HepG2 (cell line): ENCODE results near the gene NPHS1. TPM values are rescaled to one million over a fixed set of nuclear protein-coding genes. Genes with fewer than 3 reads are reported as not detected.

ENCODE experiments used
- HNRNPL ChIP-seq: fragments of 200-400 bp; formaldehyde crosslinking; IDR thresholded peaks from 2 replicates; pipeline ENCODE4 v1.6.1; 2017; ENCODE audit warnings: mild to moderate bottlenecking, low read depth, low read length
- IKZF4 ChIP-seq: sonication (generic); formaldehyde crosslinking; IDR thresholded peaks from 2 replicates; pipeline ENCODE4 v1.5.1; 2020; ENCODE audit warnings: borderline replicate concordance, mild to moderate bottlenecking, low read depth, missing genetic modification reagents; ENCODE audit errors: not compliant biosample characterization
- IRF9 ChIP-seq: sonication (generic); formaldehyde crosslinking; IDR thresholded peaks from 2 replicates; pipeline ENCODE4 v1.8.0; 2022; ENCODE audit warnings: missing genetic modification reagents, mild to moderate bottlenecking, borderline replicate concordance
- SAP130 ChIP-seq: IDR thresholded peaks from 2 replicates; pipeline ENCODE4 v1.6.1; 2016; ENCODE audit warnings: low read depth
- ZBTB38 ChIP-seq: sonication (generic); formaldehyde crosslinking; IDR thresholded peaks from 2 replicates; pipeline ENCODE4 v1.5.1; 2020; ENCODE audit warnings: mild to moderate bottlenecking, missing genetic modification reagents
- ZNF263 ChIP-seq: sonication (generic); formaldehyde crosslinking; IDR thresholded peaks from 2 replicates; pipeline ENCODE4 v1.4.0; 2020; ENCODE audit warnings: missing genetic modification reagents
- ZNF687 ChIP-seq: sonication (generic); formaldehyde crosslinking; IDR thresholded peaks from 2 replicates; pipeline ENCODE4 v1.5.1; 2020; ENCODE audit warnings: mild to moderate bottlenecking, missing genetic modification reagents, moderate library complexity
- polyA plus RNA-seq, 8 experiments: library from polyadenylated mRNA; depleted of rRNA in 3 of 8; stranded (reverse) in 7 of 8; unstranded in 1 of 8; fragments of >200 nt; fragmentation: Illumina TruSeq in 4 of 8; extraction: Trizol in 4 of 8; gene quantifications; 2 replicates each; pipeline versions ENCODE4 v1.2.1 to v1.2.3, GENCODE V29; 2011 to 2016; ENCODE audit warnings: low read depth in 4 of 8, missing spikeins in 1 of 8, mixed read lengths in 1 of 8; ENCODE audit not compliant: insufficient read depth in 1 of 8
- total RNA-seq, 5 experiments: library from RNA; depleted of rRNA; stranded (reverse); fragments of >200 nt; fragmentation: Illumina TruSeq; extraction: Trizol; gene quantifications; 2 replicates each; pipeline ENCODE4 v1.2.3, GENCODE V29; 2016; ENCODE audit warnings: low read depth in 1 of 5

Gene NPHS1
- total and polyA plus RNA-seq, 2 of the 13 experiments (the other 11 are each of a cell fraction or from before 2014, with no cell fraction given), result not detected

GRCh38 chr19:35786299-35787160 lies 65.8 kb downstream of the NPHS1 start (continued):
- no peak for TF ChIP-seq IKZF4 (CRISPR knock-in tag)
- peak; percentile 23; the same call in 1 of the 2 replicates for TF ChIP-seq SAP130 (CRISPR knock-in tag)
- peak; percentile 99 for TF ChIP-seq ZNF263 (CRISPR knock-in tag)
- peak; percentile 19; the same call in 1 of the 2 replicates for TF ChIP-seq ZBTB38 (CRISPR knock-in tag)
- no peak for TF ChIP-seq IRF9
- no peak for TF ChIP-seq HNRNPL
- peak; percentile 61 for TF ChIP-seq ZNF687 (CRISPR knock-in tag)
